Vagina (tissue), 2 donors: ENCODE measurements around the gene SMARCE1. TPM values are rescaled to one million over a fixed set of nuclear protein-coding genes. Genes with fewer than 3 reads are reported as not detected.

Source experiments
- DNase-seq, 2 donors: peaks; one replicate each; pipeline ENCODE4 v3.0.0-alpha.2; 2017; ENCODE audit errors: extremely low spot score in 2 of 2
- H3K27ac ChIP-seq: fragments of 200-600 bp; sonication (generic); one replicate; pipeline ENCODE4 v1.5.1; 2019
- H3K27me3 ChIP-seq: fragments of 200-600 bp; sonication (generic); one replicate; pipeline ENCODE4 v1.5.1; 2019
- H3K36me3 ChIP-seq, 2 donors: fragments of 200-600 bp; sonication (generic); one replicate each; pipeline ENCODE4 v1.5.1; 2017 to 2019
- H3K4me1 ChIP-seq: fragments of 200-600 bp; sonication (generic); one replicate; pipeline ENCODE4 v1.5.1; 2019
- H3K4me3 ChIP-seq, 2 donors: fragments of 200-600 bp; sonication (generic); 1 replicate in 1 of 2; 2 replicates in 1 of 2; pipeline ENCODE4 v1.5.1; 2016 to 2019
- H3K9me3 ChIP-seq: fragments of 200-600 bp; sonication (generic); one replicate; pipeline ENCODE4 v1.5.1; 2019
- POLR2A ChIP-seq, 2 donors: fragments of 450-650 bp; IDR thresholded peaks; one replicate each; pipeline ENCODE4 v1.6.1; 2017; ENCODE audit warnings: antibody characterized with exemption in 2 of 2, mild to moderate bottlenecking in 2 of 2, moderate library complexity in 2 of 2
- POLR2AphosphoS5 ChIP-seq, 2 donors: sonication (generic); formaldehyde crosslinking; IDR thresholded peaks; one replicate each; pipeline ENCODE4 v1.9.0; 2017; ENCODE audit warnings: antibody characterized with exemption in 2 of 2, mild to moderate bottlenecking in 2 of 2, low read depth in 1 of 2; ENCODE audit not compliant: insufficient read depth in 1 of 2
- intact Hi-C: fragments of 100-400 bp; cut with DNase I; formaldehyde crosslinking; loops from one replicate; pipeline ENCODE4 v1.15.1; 2023
- total RNA-seq: library from RNA; depleted of rRNA; stranded (reverse); fragments of >200 nt; gene quantifications from one replicate; pipeline ENCODE4 v1.2.3, GENCODE V29; 2016
- TF ChIP-seq, protein P1 (sequence below), 3 experiments: fragments of 450-650 bp in 2 of 3; fragments of 200-600 bp in 1 of 3; sonication (generic) in 1 of 3; IDR thresholded peaks; one replicate each; pipeline ENCODE4 v1.5.1; 2017 to 2019; ENCODE audit warnings: antibody characterized with exemption in 3 of 3, mild to moderate bottlenecking in 2 of 3, moderate library complexity in 2 of 3

Gene SMARCE1
- total RNA-seq, 1 donor from 2014 or later = 96.3 TPM

DNA sequence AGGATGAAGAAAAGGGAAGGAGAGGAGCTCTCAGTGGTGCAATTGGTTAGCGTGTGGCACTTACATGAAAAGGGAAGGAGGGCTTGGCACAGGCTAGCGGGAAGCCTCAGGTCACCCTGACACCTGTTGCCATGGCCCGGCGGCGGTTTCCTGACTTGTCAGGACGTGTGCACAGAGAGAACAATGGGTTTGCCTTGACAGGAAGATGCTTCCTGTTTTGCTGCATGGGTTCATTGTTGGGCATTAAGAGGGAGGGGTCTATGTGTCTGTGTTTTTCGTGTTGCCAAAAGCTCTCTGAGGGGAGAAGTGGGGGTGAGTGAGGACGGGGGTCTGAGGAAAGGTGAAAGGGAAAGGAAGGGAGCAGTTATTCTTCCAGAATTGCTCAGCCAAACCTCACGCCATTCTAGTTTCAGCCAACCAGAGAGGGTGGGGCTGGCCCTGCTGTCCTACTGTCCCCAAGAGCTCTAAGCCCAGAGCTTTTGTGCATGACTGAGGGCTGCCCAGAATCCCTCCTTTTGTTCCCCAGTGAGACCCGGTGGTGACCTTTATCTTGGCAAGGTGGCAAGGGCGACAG is 65.2 kb downstream of the SMARCE1 start:
- peaks cover 15% of the 10 kb centered on the region for H3K4me1 ChIP-seq
- intact Hi-C loops = no loop called here
- no peaks in the 10 kb centered on the region for H3K27me3 ChIP-seq
- DNase-seq = peak in 1 of 2 donors; percentile 84
- no peaks in the 10 kb centered on the region for H3K9me3 ChIP-seq
- peak; percentile 33 to 81 for TF ChIP-seq POLR2AphosphoS5 (IDR thresholded peaks at IDR 0.05; ENCODE audit: insufficient read depth in 1 of 2, low read depth in 1 of 2)
- TF ChIP-seq, protein P1, sequence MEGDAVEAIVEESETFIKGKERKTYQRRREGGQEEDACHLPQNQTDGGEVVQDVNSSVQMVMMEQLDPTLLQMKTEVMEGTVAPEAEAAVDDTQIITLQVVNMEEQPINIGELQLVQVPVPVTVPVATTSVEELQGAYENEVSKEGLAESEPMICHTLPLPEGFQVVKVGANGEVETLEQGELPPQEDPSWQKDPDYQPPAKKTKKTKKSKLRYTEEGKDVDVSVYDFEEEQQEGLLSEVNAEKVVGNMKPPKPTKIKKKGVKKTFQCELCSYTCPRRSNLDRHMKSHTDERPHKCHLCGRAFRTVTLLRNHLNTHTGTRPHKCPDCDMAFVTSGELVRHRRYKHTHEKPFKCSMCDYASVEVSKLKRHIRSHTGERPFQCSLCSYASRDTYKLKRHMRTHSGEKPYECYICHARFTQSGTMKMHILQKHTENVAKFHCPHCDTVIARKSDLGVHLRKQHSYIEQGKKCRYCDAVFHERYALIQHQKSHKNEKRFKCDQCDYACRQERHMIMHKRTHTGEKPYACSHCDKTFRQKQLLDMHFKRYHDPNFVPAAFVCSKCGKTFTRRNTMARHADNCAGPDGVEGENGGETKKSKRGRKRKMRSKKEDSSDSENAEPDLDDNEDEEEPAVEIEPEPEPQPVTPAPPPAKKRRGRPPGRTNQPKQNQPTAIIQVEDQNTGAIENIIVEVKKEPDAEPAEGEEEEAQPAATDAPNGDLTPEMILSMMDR (IDR thresholded peaks at IDR 0.05) = no peak
- no peak for TF ChIP-seq POLR2A (IDR thresholded peaks at IDR 0.05)
- no peak overlapping the region for H3K4me3 ChIP-seq
- no peaks in the 10 kb centered on the region for H3K36me3 ChIP-seq
- H3K27ac ChIP-seq = peak overlapping the region; percentile 63

GRCh38 chr17:40580140-40580539 is 67.5 kb downstream of the SMARCE1 start:
- TF ChIP-seq, protein P1 (IDR thresholded peaks at IDR 0.05) = no peak
- no peak for TF ChIP-seq POLR2AphosphoS5 (IDR thresholded peaks at IDR 0.05; ENCODE audit: insufficient read depth in 1 of 2, low read depth in 1 of 2)
- no peak for TF ChIP-seq POLR2A (IDR thresholded peaks at IDR 0.05)
- H3K27ac ChIP-seq = no peak overlapping the region
- intact Hi-C loops = no loop called here
- H3K4me1 ChIP-seq = peaks cover 15% of the 10 kb centered on the region
- H3K9me3 ChIP-seq = no peaks in the 10 kb centered on the region
- H3K27me3 ChIP-seq = no peaks in the 10 kb centered on the region
- DNase-seq = no peak
- H3K4me3 ChIP-seq = no peak overlapping the region
- H3K36me3 ChIP-seq = no peaks in the 10 kb centered on the region

DNA sequence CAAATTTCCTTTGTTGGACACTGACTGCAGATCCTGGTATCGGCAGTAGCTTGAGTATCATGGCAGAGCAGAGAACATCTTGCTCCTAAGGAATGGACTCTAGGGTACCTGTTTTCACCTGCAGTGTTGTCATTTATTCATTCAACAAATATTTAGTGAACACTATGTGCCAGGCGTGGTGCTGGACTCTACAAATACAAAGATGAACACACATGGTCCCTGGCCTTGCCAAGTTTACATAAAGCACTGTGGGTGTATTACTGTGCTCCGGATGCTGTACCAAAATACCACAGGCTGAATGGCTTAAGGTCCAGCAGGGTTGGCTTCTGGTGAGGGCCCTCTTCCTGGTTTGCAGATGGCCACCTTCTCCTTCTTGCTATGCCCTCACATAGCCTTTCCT is 68.1 kb downstream of the SMARCE1 start:
- no peak overlapping the region for H3K27ac ChIP-seq
- H3K4me3 ChIP-seq = no peak overlapping the region
- TF ChIP-seq POLR2A (IDR thresholded peaks at IDR 0.05) = no peak
- TF ChIP-seq, protein P1 (IDR thresholded peaks at IDR 0.05) = no peak
- TF ChIP-seq POLR2AphosphoS5 (IDR thresholded peaks at IDR 0.05; ENCODE audit: insufficient read depth in 1 of 2, low read depth in 1 of 2) = no peak
- H3K9me3 ChIP-seq = peaks cover 2% of the 10 kb centered on the region
- H3K27me3 ChIP-seq = no peaks in the 10 kb centered on the region
- peaks cover 15% of the 10 kb centered on the region for H3K4me1 ChIP-seq
- intact Hi-C loops = no loop called here
- no peaks in the 10 kb centered on the region for H3K36me3 ChIP-seq
- no peak for DNase-seq

DNA sequence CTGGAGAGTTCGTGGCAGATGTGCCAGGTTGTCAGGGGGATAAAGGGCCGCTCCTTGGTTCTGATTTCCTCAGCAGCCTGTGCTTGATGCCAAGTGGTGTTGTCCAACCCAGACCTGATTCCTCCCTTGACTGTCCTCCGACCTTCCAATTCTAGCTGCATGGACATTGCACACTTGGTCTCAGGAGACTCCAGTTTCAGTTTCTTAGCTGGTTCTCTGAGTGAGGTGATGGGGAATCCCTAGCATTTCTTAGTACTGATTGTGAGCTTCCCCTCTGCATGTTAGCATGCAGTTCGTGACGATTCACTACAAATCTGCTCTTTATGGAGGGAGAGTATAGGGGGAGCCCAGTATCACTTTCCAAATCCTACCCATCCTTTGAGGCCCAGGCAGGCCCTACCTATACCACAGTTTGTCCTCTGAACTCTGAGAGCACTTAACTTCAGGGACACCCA is 70.0 kb downstream of the SMARCE1 start:
- no peak for DNase-seq
- intact Hi-C loops = no loop called here
- TF ChIP-seq POLR2A (IDR thresholded peaks at IDR 0.05) (no peak), POLR2AphosphoS5 (IDR thresholded peaks at IDR 0.05; ENCODE audit: insufficient read depth in 1 of 2, low read depth in 1 of 2) (no peak)
- TF ChIP-seq, protein P1 (IDR thresholded peaks at IDR 0.05) = no peak
- H3K4me3 ChIP-seq = no peak overlapping the region
- H3K4me1 ChIP-seq = peaks cover 10% of the 10 kb centered on the region
- no peaks in the 10 kb centered on the region for H3K27me3 ChIP-seq
- H3K9me3 ChIP-seq = peaks cover 12% of the 10 kb centered on the region
- H3K27ac ChIP-seq = no peak overlapping the region
- H3K36me3 ChIP-seq = no peaks in the 10 kb centered on the region

DNA sequence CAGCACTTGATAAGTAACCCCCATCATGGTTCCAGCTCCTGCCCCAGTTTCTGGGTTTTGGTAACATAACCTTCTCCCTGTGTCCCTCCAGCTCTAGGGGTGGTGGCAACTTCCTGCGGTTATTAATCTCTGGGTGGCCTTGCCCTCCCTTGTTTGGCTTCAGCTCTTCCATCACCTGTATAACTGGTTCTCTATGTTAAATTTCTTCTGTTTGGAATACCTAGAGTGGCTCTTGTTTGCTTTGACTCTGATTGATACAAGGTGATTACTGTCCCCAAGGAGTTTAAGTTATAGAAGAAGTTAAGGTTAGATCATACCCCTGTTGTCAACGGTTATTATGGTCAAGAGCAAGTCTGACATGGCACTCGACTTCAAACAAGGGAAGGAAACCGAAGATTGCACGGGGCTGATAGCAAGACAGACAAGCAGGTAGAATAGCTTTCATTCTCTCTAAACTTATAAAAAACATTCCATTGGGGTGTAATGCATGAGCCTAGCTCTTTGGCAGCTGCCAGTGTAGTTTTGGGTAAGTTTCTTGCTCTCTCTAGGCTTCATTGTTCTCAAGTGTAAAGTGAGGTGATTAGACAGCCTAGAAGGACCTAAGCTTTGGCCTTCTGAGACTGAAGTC is 71.4 kb downstream of the SMARCE1 start:
- no peaks in the 10 kb centered on the region for H3K27me3 ChIP-seq
- no peak overlapping the region for H3K27ac ChIP-seq
- H3K4me1 ChIP-seq = no peaks in the 10 kb centered on the region
- H3K36me3 ChIP-seq = no peaks in the 10 kb centered on the region
- peaks cover 12% of the 10 kb centered on the region for H3K9me3 ChIP-seq
- no peak for TF ChIP-seq POLR2AphosphoS5 (IDR thresholded peaks at IDR 0.05; ENCODE audit: insufficient read depth in 1 of 2, low read depth in 1 of 2)
- no peak for TF ChIP-seq POLR2A (IDR thresholded peaks at IDR 0.05)
- TF ChIP-seq, protein P1 (IDR thresholded peaks at IDR 0.05) = no peak
- no peak overlapping the region for H3K4me3 ChIP-seq
- intact Hi-C loops = no loop called here
- no peak for DNase-seq
